Mesenchymal stem cell (in vitro differentiated cells and primary cell): ENCODE results near the gene PPP3R2.

Experiments used
- DNase-seq: peaks from one replicate; pipeline ENCODE4 v3.0.0-alpha.2; 2013
- H2AFZ ChIP-seq: one replicate; pipeline ENCODE4 v1.6.1; 2013; ENCODE audit warnings: low read depth, mild to moderate bottlenecking, control low read depth, inconsistent platforms, low read length, moderate library complexity
- H2AK5ac ChIP-seq: 2 replicates; pipeline ENCODE4 v1.6.1; 2013; ENCODE audit warnings: low read length, moderate library complexity, mild to moderate bottlenecking, inconsistent platforms; ENCODE audit not compliant: severe bottlenecking
- H2BK120ac ChIP-seq: one replicate; pipeline ENCODE4 v1.6.1; 2013; ENCODE audit warnings: low read depth, mild to moderate bottlenecking, inconsistent platforms, low read length, moderate library complexity
- H2BK12ac ChIP-seq, 2 experiments: one replicate each; pipeline ENCODE4 v1.6.1; 2013; ENCODE audit warnings: inconsistent platforms in 2 of 2, low read length in 2 of 2, mild to moderate bottlenecking in 2 of 2, moderate library complexity in 2 of 2, control low read depth in 1 of 2
- H2BK15ac ChIP-seq: one replicate; pipeline ENCODE4 v1.6.1; 2013; ENCODE audit warnings: mild to moderate bottlenecking, low read depth, inconsistent platforms; ENCODE audit not compliant: poor library complexity, severe bottlenecking
- H2BK5ac ChIP-seq: 2 replicates; pipeline ENCODE4 v1.6.1; 2013; ENCODE audit warnings: low read depth, mild to moderate bottlenecking, low read length, control low read depth, inconsistent platforms; ENCODE audit not compliant: poor library complexity, severe bottlenecking
- H3K14ac ChIP-seq, 2 experiments: one replicate each; pipeline ENCODE4 v1.6.1; 2013; ENCODE audit warnings: inconsistent platforms in 2 of 2, low read length in 2 of 2, control low read depth in 1 of 2, mild to moderate bottlenecking in 1 of 2, moderate library complexity in 1 of 2
- H3K18ac ChIP-seq, 2 experiments: one replicate each; pipeline ENCODE4 v1.6.1; 2013; ENCODE audit warnings: inconsistent platforms in 2 of 2, low read length in 2 of 2, control low read depth in 1 of 2, low read depth in 1 of 2, mild to moderate bottlenecking in 1 of 2
- H3K23ac ChIP-seq, 2 experiments: one replicate each; pipeline ENCODE4 v1.6.1; 2013; ENCODE audit warnings: inconsistent platforms in 2 of 2, low read length in 2 of 2, mild to moderate bottlenecking in 2 of 2, moderate library complexity in 2 of 2, control low read depth in 1 of 2
- H3K27ac ChIP-seq: 2 replicates; pipeline ENCODE4 v1.5.1; 2013; ENCODE audit warnings: mild to moderate bottlenecking, moderate library complexity, low read length, control low read depth, inconsistent platforms; ENCODE audit not compliant: poor library complexity, severe bottlenecking
- H3K27me3 ChIP-seq, 2 experiments: 2 replicates each; pipeline versions ENCODE4 v1.6.1 to v1.7.0; 2013; ENCODE audit warnings: low read length in 2 of 2, mild to moderate bottlenecking in 2 of 2, moderate library complexity in 2 of 2, control low read depth in 1 of 2, inconsistent platforms in 1 of 2; ENCODE audit not compliant: control insufficient read depth in 1 of 2, insufficient read depth in 1 of 2
- H3K36me3 ChIP-seq, 2 experiments: 2 replicates each; pipeline versions ENCODE4 v1.6.1 to v1.7.0; 2013; ENCODE audit warnings: low read length in 2 of 2, control low read depth in 1 of 2, inconsistent platforms in 1 of 2, low read depth in 1 of 2, mild to moderate bottlenecking in 1 of 2; ENCODE audit not compliant: insufficient read depth in 2 of 2, control insufficient read depth in 1 of 2
- H3K4ac ChIP-seq, 2 experiments: one replicate each; pipeline ENCODE4 v1.6.1; 2013; ENCODE audit warnings: inconsistent platforms in 2 of 2, low read length in 2 of 2, mild to moderate bottlenecking in 2 of 2, moderate library complexity in 2 of 2, control low read depth in 1 of 2, low read depth in 1 of 2
- H3K4me1 ChIP-seq: 2 replicates; pipeline ENCODE4 v1.6.1; 2013; ENCODE audit warnings: low read depth, low read length, control low read depth; ENCODE audit not compliant: control insufficient read depth, insufficient read depth
- H3K4me2 ChIP-seq: 2 replicates; pipeline ENCODE4 v1.6.1; 2013; ENCODE audit warnings: low read length, mild to moderate bottlenecking, inconsistent platforms; ENCODE audit not compliant: poor library complexity, severe bottlenecking
- H3K4me3 ChIP-seq, 2 experiments: 2 replicates each; pipeline versions ENCODE4 v1.5.1 to v1.7.0; 2013; ENCODE audit warnings: low read length in 2 of 2, mild to moderate bottlenecking in 2 of 2, control low read depth in 1 of 2, low read depth in 1 of 2; ENCODE audit not compliant: insufficient read depth in 1 of 2
- H3K79me1 ChIP-seq: replicated peaks from 2 replicates; pipeline ENCODE4 v1.6.1; 2013; ENCODE audit warnings: mild to moderate bottlenecking, control low read depth, low read length, inconsistent platforms; ENCODE audit not compliant: poor library complexity, severe bottlenecking
- H3K9ac ChIP-seq: 2 replicates; pipeline ENCODE4 v1.7.0; 2013; ENCODE audit warnings: mild to moderate bottlenecking, low read length, moderate library complexity
- H3K9me3 ChIP-seq: 2 replicates; pipeline ENCODE4 v1.7.0; 2013; ENCODE audit warnings: mild to moderate bottlenecking, low read length; ENCODE audit not compliant: control insufficient read depth
- H4K8ac ChIP-seq: one replicate; pipeline ENCODE4 v1.6.1; 2013; ENCODE audit warnings: inconsistent platforms, mild to moderate bottlenecking, low read length, moderate library complexity
- H4K91ac ChIP-seq: one replicate; pipeline ENCODE4 v1.6.1; 2013; ENCODE audit warnings: mild to moderate bottlenecking, low read length, inconsistent platforms
- WGBS: methylation state at CpG from one replicate; pipeline ENCODE4 v1.1.7; 2013; ENCODE audit warnings: mixed read lengths; 5-methylcytosine and 5-hydroxymethylcytosine counted together

The PPP3R2 gene

DNA sequence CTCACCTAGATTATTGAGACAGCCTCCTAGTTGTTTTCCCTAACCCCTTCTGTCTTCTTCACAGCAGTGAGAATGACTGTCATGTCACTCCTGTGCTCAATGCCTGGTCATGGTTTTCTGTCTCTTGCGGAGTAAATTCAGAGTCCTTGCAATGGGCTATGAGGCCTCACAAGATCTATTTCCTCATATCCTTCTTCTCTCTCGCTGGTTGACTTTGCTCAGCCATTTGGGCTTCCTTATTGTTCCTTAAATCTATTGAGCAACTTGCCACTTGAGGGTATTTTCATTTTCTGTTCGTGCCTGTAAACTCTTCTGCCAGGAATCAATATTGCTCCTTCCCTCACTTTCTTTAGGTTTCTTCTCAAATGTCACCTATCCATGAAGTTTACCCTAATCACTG, 9.0 kb downstream of the PPP3R2 start:
- 62% methylated on average over 3 of the region's 3 CpGs for WGBS

DNA sequence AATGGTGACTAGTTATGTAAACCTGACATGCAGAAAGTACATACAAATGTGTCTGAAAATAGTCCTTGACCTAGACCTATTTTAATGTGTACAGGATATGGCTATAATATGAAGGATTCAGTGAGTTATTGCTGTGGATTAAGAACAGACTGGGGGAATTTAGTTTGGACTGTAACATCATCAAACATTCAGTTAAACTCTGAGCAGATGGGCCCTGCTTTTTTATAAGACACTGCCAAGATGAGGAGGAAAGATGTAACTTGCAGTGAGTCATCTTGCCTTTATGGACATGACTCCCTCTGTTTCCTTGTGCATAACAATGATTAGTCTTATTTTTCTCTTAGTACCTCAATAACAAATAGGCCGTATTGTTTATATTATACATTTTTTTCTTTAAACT, 12.2 kb downstream of the PPP3R2 start:
- Histone ChIP-seq H3K4me2 (no peak overlapping the region), H2BK5ac (no peak overlapping the region), H3K4me3 (no peak overlapping the region), H3K36me3 (no peaks in the 10 kb centered on the region), H3K27ac (no peak overlapping the region), H4K8ac (no peak overlapping the region), H2BK15ac (no peak overlapping the region), H3K4me1 (no peaks in the 10 kb centered on the region), H3K27me3 (no peaks in the 10 kb centered on the region), H2BK12ac (no peak overlapping the region), H3K9ac (peak overlapping the region; percentile 28), H3K79me1 (no peaks in the 10 kb centered on the region), H3K23ac (no peak overlapping the region), H3K9me3 (no peaks in the 10 kb centered on the region), H2BK120ac (no peak overlapping the region), H2AK5ac (no peak overlapping the region), H3K18ac (no peak overlapping the region), H3K4ac (no peak overlapping the region), H3K14ac (no peak overlapping the region), H4K91ac (no peak overlapping the region), H2AFZ (no peak overlapping the region)
- WGBS, result no CpG with 5 or more reads among the region's 1 CpG
- DNase-seq, result peak; percentile 6

More for the DNA sequence above, 9.0 kb downstream of the PPP3R2 start:
- H2AFZ ChIP-seq, result no peak overlapping the region
- H3K4ac ChIP-seq, result no peak overlapping the region
- H3K27ac ChIP-seq, result no peak overlapping the region
- no peak overlapping the region for H3K4me2 ChIP-seq
- no peak overlapping the region for H2BK120ac ChIP-seq
- no peak overlapping the region for H3K9ac ChIP-seq
- no peaks in the 10 kb centered on the region for H3K79me1 ChIP-seq
- no peaks in the 10 kb centered on the region for H3K4me1 ChIP-seq
- no peak overlapping the region for H2AK5ac ChIP-seq
- no peak overlapping the region for H2BK12ac ChIP-seq
- no peak overlapping the region for H4K8ac ChIP-seq
- no peak overlapping the region for H2BK5ac ChIP-seq
- H3K36me3 ChIP-seq, result no peaks in the 10 kb centered on the region
- no peak overlapping the region for H2BK15ac ChIP-seq
- H3K23ac ChIP-seq, result no peak overlapping the region
- DNase-seq, result no peak
- no peak overlapping the region for H3K4me3 ChIP-seq
- no peak overlapping the region for H4K91ac ChIP-seq
- H3K27me3 ChIP-seq, result no peaks in the 10 kb centered on the region
- no peaks in the 10 kb centered on the region for H3K9me3 ChIP-seq
- H3K18ac ChIP-seq, result no peak overlapping the region
- no peak overlapping the region for H3K14ac ChIP-seq

DNA sequence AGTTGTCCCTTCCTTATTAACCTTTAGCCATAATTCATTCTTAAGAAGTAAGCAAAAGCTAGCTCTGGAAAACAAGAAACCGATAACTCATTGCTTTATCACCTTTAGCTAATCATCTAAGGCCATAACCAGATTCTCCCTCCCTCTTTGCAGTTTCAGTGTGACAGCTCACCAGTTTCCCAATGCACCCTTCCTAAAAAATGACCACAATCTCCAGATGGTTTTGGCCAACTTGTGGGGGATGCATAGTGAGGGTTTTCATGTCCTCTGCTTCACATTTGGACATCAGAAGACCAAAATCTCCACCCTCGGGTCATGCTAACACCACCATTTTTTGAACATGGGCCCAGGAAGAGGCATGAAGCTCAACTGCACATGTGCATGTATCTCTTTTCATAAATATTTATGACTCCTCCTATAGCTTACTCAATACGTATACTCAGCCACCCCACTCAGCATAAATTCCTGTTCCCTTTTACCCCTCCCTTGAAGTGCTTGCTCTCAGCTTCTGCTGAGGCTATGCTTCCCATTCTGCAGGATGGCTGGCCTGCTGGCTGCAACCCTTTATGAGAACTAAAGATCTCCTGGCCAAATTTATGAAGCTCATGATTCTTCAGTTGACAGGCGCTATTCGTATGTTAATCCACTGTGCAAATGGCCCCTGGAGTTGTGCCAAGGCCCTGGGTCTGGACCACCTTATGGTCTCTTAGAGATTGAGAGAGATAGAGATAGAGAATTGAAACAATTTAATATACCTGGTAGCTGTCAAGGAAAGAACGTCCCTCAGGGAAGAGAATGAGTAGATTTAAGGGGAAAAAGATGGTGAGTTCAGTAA, 14.8 kb downstream of the PPP3R2 start:
- H3K79me1 ChIP-seq, result no peaks in the 10 kb centered on the region
- no peaks in the 10 kb centered on the region for H3K9me3 ChIP-seq
- H3K4ac ChIP-seq, result no peak overlapping the region
- no peak overlapping the region for H3K23ac ChIP-seq
- no peak overlapping the region for H3K9ac ChIP-seq
- H3K18ac ChIP-seq, result no peak overlapping the region
- H2BK5ac ChIP-seq, result no peak overlapping the region
- no peaks in the 10 kb centered on the region for H3K4me1 ChIP-seq
- no peak overlapping the region for H3K14ac ChIP-seq
- H3K27me3 ChIP-seq, result no peaks in the 10 kb centered on the region
- H3K27ac ChIP-seq, result no peak overlapping the region
- no peak overlapping the region for H2BK12ac ChIP-seq
- WGBS, result 78% methylated on average over 6 of the region's 6 CpGs
- no peak overlapping the region for H2BK15ac ChIP-seq
- H2BK120ac ChIP-seq, result no peak overlapping the region
- H4K8ac ChIP-seq, result no peak overlapping the region
- H3K4me2 ChIP-seq, result no peak overlapping the region
- DNase-seq, result no peak
- no peaks in the 10 kb centered on the region for H3K36me3 ChIP-seq
- H4K91ac ChIP-seq, result no peak overlapping the region
- H2AK5ac ChIP-seq, result no peak overlapping the region
- no peak overlapping the region for H3K4me3 ChIP-seq
- no peak overlapping the region for H2AFZ ChIP-seq

DNA sequence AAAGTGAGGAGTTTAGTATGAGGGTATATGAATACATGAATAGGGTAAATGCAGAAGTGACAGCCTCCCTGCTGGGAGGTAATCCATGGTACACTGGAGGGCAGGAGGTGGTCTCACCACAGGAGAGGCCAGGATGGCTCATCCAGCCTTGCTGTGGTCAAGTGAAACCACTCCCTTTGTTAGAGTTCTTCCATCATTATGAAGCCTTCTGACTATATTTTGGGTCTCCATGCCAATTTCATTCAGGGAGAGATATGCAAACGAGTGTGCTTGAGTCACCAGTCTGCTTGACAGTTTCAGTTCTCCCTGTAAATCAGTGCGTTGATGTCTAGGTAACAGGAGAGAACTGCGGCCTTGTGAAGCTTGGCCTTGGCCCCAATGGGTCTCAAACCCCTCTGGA, 16.4 kb downstream of the PPP3R2 start:
- Histone ChIP-seq H4K8ac (no peak overlapping the region), H3K9ac (no peak overlapping the region), H2BK5ac (no peak overlapping the region), H3K14ac (no peak overlapping the region), H2BK120ac (no peak overlapping the region), H3K4me3 (no peak overlapping the region), H2BK15ac (no peak overlapping the region), H3K79me1 (no peaks in the 10 kb centered on the region), H3K18ac (no peak overlapping the region), H3K9me3 (no peaks in the 10 kb centered on the region), H3K4me2 (no peak overlapping the region), H3K36me3 (no peaks in the 10 kb centered on the region), H3K23ac (no peak overlapping the region), H3K4me1 (no peaks in the 10 kb centered on the region), H3K4ac (no peak overlapping the region), H3K27me3 (no peaks in the 10 kb centered on the region), H2AK5ac (no peak overlapping the region), H2AFZ (no peak overlapping the region), H4K91ac (no peak overlapping the region), H2BK12ac (no peak overlapping the region), H3K27ac (no peak overlapping the region)
- no peak for DNase-seq
- 91% methylated on average over 3 of the region's 3 CpGs for WGBS
